GM12878 (cell line): Measurements from ENCODE around the gene PON1. TPM values are rescaled to one million over a fixed set of nuclear protein-coding genes. Genes with fewer than 3 reads are reported as not detected.

Source experiments
- ATAC-seq: fragments of 200-7000 bp; cut with Tn5 transposase; 3 replicates; pipeline ENCODE4 v1.9.1; 2020; ENCODE audit warnings: mild to moderate bottlenecking, moderate library complexity
- BruUV-seq: library from RNA; stranded (reverse); fragments of 400-500 nt; replicated peaks from 2 replicates; lab custom pipeline; 2021; lab: Mats Ljungman, UMichigan
- CTCF ChIA-PET: fragments of 300-600 bp; sonication (Branson Sonifier 250); formaldehyde crosslinking; extraction: SDS; loops from one replicate; lab custom pipeline; 2021; ENCODE audit warnings: inconsistent platforms; lab: Yijun Ruan, JAX
- POLR2A ChIA-PET: fragments of 350-600 bp; formaldehyde crosslinking; extraction: SDS; loops from one replicate; lab custom pipeline; 2021; ENCODE audit warnings: inconsistent platforms; lab: Charles Lee
- RAD21 ChIA-PET: fragments of 300-600 bp; sonication (Branson Sonifier 250); formaldehyde crosslinking; loops from one replicate; lab custom pipeline; 2023; ENCODE audit warnings: antibody characterized with exemption; ENCODE audit not compliant: unreplicated experiment; lab: Charles Lee
- SMC1A ChIA-PET: fragments of 300-600 bp; sonication (Branson Sonifier 250); formaldehyde crosslinking; loops from one replicate; lab custom pipeline; 2023; ENCODE audit not compliant: unreplicated experiment, uncharacterized antibody; lab: Charles Lee
- DNase-seq: peaks from one replicate; pipeline ENCODE4 v3.0.0-alpha.2; 2011; ENCODE audit warnings: low read depth, low spot score
- FAIRE-seq: peaks from 3 replicates; lab custom pipeline; 2011; peaks lifted over from hg19 to GRCh38; lab: Jason Lieb, UNC
- H2AFZ ChIP-seq: 2 replicates; pipeline ENCODE4 v1.6.0; 2011; ENCODE audit warnings: low read depth, low read length, control low read depth; ENCODE audit not compliant: control insufficient read depth
- H3K27ac ChIP-seq: 2 replicates; pipeline ENCODE4 v1.5.1; 2011; ENCODE audit warnings: control low read depth; ENCODE audit not compliant: control insufficient read depth, insufficient read depth
- H3K27me3 ChIP-seq, 2 experiments: replicated peaks in 1 of 2; 2 replicates each; pipeline versions ENCODE4 v1.6.0 to v1.6.1; 2011; ENCODE audit warnings: low read length in 1 of 2; ENCODE audit not compliant: control insufficient read depth in 2 of 2, insufficient read depth in 2 of 2
- H3K36me3 ChIP-seq, 2 experiments: 2 replicates each; pipeline ENCODE4 v1.5.1; 2011; ENCODE audit warnings: low read length in 1 of 2; ENCODE audit not compliant: control insufficient read depth in 2 of 2, insufficient read depth in 2 of 2
- H3K4me1 ChIP-seq: 2 replicates; pipeline ENCODE4 v1.6.1; 2011; ENCODE audit warnings: mild to moderate bottlenecking, low read length, moderate library complexity, mixed read lengths; ENCODE audit not compliant: control insufficient read depth, insufficient read depth
- H3K4me2 ChIP-seq: 2 replicates; pipeline ENCODE4 v1.6.0; 2011; ENCODE audit warnings: control low read depth; ENCODE audit not compliant: control insufficient read depth, insufficient read depth
- H3K4me3 ChIP-seq: fragments of 200-600 bp; sonication (generic); 2 replicates; pipeline ENCODE4 v1.5.1; 2016
- H3K79me2 ChIP-seq: 2 replicates; pipeline ENCODE4 v1.6.0; 2011; ENCODE audit warnings: low read length; ENCODE audit not compliant: control insufficient read depth, insufficient read depth
- H3K9ac ChIP-seq: 2 replicates; pipeline ENCODE4 v1.8.0; 2011; ENCODE audit warnings: low read length, control low read depth, mixed read lengths; ENCODE audit not compliant: control insufficient read depth, insufficient read depth
- H3K9me3 ChIP-seq: replicated peaks from 3 replicates; pipeline ENCODE4 v1.5.1; 2011; ENCODE audit warnings: mild to moderate bottlenecking, low read length; ENCODE audit not compliant: control insufficient read depth, insufficient read depth
- H4K20me1 ChIP-seq: 2 replicates; pipeline ENCODE4 v1.6.0; 2011; ENCODE audit not compliant: control insufficient read depth, insufficient read depth
- ATF3 ChIP-seq: IDR thresholded peaks from 2 replicates; pipeline ENCODE4 v1.6.1; 2011; ENCODE audit warnings: low read depth, mild to moderate bottlenecking, low read length, moderate library complexity, borderline replicate concordance; ENCODE audit errors: extremely low read depth
- CBX3 ChIP-seq: fragments of 200-600 bp; sonication (generic); IDR thresholded peaks from 2 replicates; pipeline ENCODE4 v1.6.1; 2016; ENCODE audit warnings: low read depth, borderline replicate concordance
- CEBPB ChIP-seq, 2 experiments: fragments of 150-350 bp in 1 of 2; IDR thresholded peaks; 2 replicates each; pipeline ENCODE4 v1.6.1; 2012 to 2014; ENCODE audit warnings: low read depth in 2 of 2, low read length in 2 of 2, borderline replicate concordance in 1 of 2, inconsistent platforms in 1 of 2
- E4F1 ChIP-seq: fragments of 450-650 bp; IDR thresholded peaks from 2 replicates; pipeline ENCODE4 v1.6.1; 2018; ENCODE audit warnings: borderline replicate concordance, mild to moderate bottlenecking; ENCODE audit not compliant: partially characterized antibody
- FOXK2 ChIP-seq: fragments of 450-650 bp; IDR thresholded peaks from 2 replicates; pipeline ENCODE4 v1.6.1; 2017; ENCODE audit warnings: mild to moderate bottlenecking, moderate library complexity
- JUND ChIP-seq: IDR thresholded peaks from 2 replicates; pipeline ENCODE4 v1.6.1; 2012; ENCODE audit warnings: low read depth, mild to moderate bottlenecking, low read length, improper control_type of control experiment, moderate library complexity
- KLF5 ChIP-seq: fragments of 450-650 bp; IDR thresholded peaks from 2 replicates; pipeline ENCODE4 v1.6.1; 2014; ENCODE audit warnings: mild to moderate bottlenecking; ENCODE audit not compliant: partially characterized antibody
- SMAD1 ChIP-seq: fragments of 450-650 bp; IDR thresholded peaks from 2 replicates; pipeline ENCODE4 v1.6.1; 2018; ENCODE audit warnings: mild to moderate bottlenecking, low read depth; ENCODE audit not compliant: partially characterized antibody
- SPI1 ChIP-seq: IDR thresholded peaks from 2 replicates; pipeline ENCODE4 v1.6.1; 2011; ENCODE audit warnings: low read depth, mild to moderate bottlenecking, low read length, moderate library complexity, borderline replicate concordance; ENCODE audit not compliant: insufficient read depth
- TARDBP ChIP-seq: IDR thresholded peaks from 2 replicates; pipeline ENCODE4 v1.6.1; 2016; ENCODE audit warnings: borderline replicate concordance
- ZNF687 ChIP-seq: fragments of 450-650 bp; IDR thresholded peaks from 2 replicates; pipeline ENCODE4 v1.6.1; 2017; ENCODE audit warnings: mild to moderate bottlenecking, moderate library complexity
- WGBS: methylation state at CpG from one replicate; pipeline ENCODE4 v1.1.6; 2016; ENCODE audit warnings: low lambda C conversion rate; ENCODE audit not compliant: insufficient replicate concordance, insufficient coverage; ENCODE audit errors: missing lambda C conversion rate; 5-methylcytosine and 5-hydroxymethylcytosine counted together
- in situ Hi-C: fragments of 300-500 bp; cut with MboI; formaldehyde crosslinking; loops from 9 replicates; pipeline ENCODE4 v1.14.3; 2018; ENCODE audit warnings: mixed read lengths
- intact Hi-C: fragments of 100-400 bp; cut with micrococcal nuclease; formaldehyde crosslinking; loops from one replicate; pipeline ENCODE4 v1.14.2; 2022; ENCODE audit not compliant: unreplicated experiment
- polyA plus RNA-seq, 11 experiments: library from polyadenylated mRNA; depleted of rRNA in 4 of 11; unstranded in 6 of 11; stranded (reverse) in 5 of 11; fragments of >200 nt; fragmentation: Nextera tagmentation in 4 of 11; fragmentation: Illumina TruSeq in 1 of 11; extraction: Ambion mirVana in 4 of 11; extraction: Trizol in 1 of 11; gene quantifications; 1 replicate in 1 of 11; 2 replicates in 10 of 11; pipeline versions ENCODE4 v1.2.1 to v1.2.3, GENCODE V29; 2011 to 2016; ENCODE audit warnings: inconsistent platforms in 2 of 11, missing spikeins in 2 of 11, low read depth in 1 of 11
- total RNA-seq, 4 experiments: library from RNA; depleted of rRNA in 3 of 4; stranded (reverse); fragments of >200 nt in 3 of 4; fragmentation: Illumina TruSeq in 1 of 4; extraction: Trizol in 1 of 4; gene quantifications; 2 replicates each; pipeline versions ENCODE4 v1.2.1 to v1.2.3, GENCODE V29; 2013 to 2021

PON1 gene
- total and polyA plus RNA-seq, 10 of the 15 experiments (the other 5 are each of a cell fraction or from before 2014, with no cell fraction given) = 0.10 to 0.26 (median 0.23) TPM; not detected in 4

- no peak for TF ChIP-seq E4F1
These were observed 21.1 kb downstream of the PON1 start (continued) for GRCh38 chr7:95303013-95303905.

- ATAC-seq = no peak
- intact Hi-C loops = no loop called here
- in situ Hi-C loops = no loop called here
- ChIA-PET POLR2A (no interaction called here), SMC1A (no interaction called here), CTCF (no interaction called here), RAD21 (no interaction called here)
- TF ChIP-seq CEBPB (IDR thresholded peaks at IDR 0.05; ENCODE audit: borderline replicate concordance in 1 of 2, low read depth in 2 of 2, low read length in 2 of 2) = no peak
- no peak for TF ChIP-seq TARDBP
- no peak for TF ChIP-seq ATF3
- no peak for TF ChIP-seq JUND
- TF ChIP-seq KLF5 = no peak
- TF ChIP-seq ZNF687 = no peak
- TF ChIP-seq SPI1 = no peak
- TF ChIP-seq SMAD1 = no peak
- no peak for TF ChIP-seq CBX3
- TF ChIP-seq FOXK2 = no peak
- Histone ChIP-seq H3K4me3 (no peak overlapping the region), H3K79me2 (no peaks in the 10 kb centered on the region), H3K27me3 (no peaks in the 10 kb centered on the region), H3K36me3 (no peaks in the 10 kb centered on the region), H3K9ac (no peak overlapping the region), H3K4me2 (no peak overlapping the region), H2AFZ (no peak overlapping the region), H3K27ac (no peak overlapping the region), H3K9me3 (no peaks in the 10 kb centered on the region), H4K20me1 (no peaks in the 10 kb centered on the region), H3K4me1 (no peaks in the 10 kb centered on the region)
- no peak for DNase-seq
- FAIRE-seq = no peak
- no TSS peak for BruUV-seq
- WGBS = 41% methylated on average over 3 of the region's 3 CpGs
These were observed 26.2 kb downstream of the PON1 start for GRCh38 chr7:95298091-95298490.
